Natural killer cell (primary cell): Measurements from ENCODE around the gene PCGF3. TPM values are rescaled to one million over a fixed set of nuclear protein-coding genes. Genes with fewer than 3 reads are reported as not detected.
A peak's percentile ranks its signal among the peaks of the same experiment; 100 is the strongest.
"Not testable (repeated sequence)": the region's sequence is repeated elsewhere in the genome, so short reads cannot be mapped to it uniquely, and the experiment has no call there.

Experiments used
- ATAC-seq, 3 donors: fragments of 150-1000 bp in 2 of 3; fragments of 200-7000 bp in 1 of 3; cut with Tn5 transposase; 1 replicate in 1 of 3; 2 replicates in 2 of 3; pipeline ENCODE4 v1.10.0; 2021; ENCODE audit warnings: mild to moderate bottlenecking in 2 of 3, moderate library complexity in 2 of 3
- DNase-seq, 2 donors: peaks; one replicate each; pipeline versions ENCODE4 v3.0.0 to v3.0.0-alpha.2; 2013 to 2021; ENCODE audit warnings: mixed read lengths in 1 of 2
- H3K27ac ChIP-seq: one replicate; pipeline ENCODE4 v1.5.1; 2013; ENCODE audit warnings: mild to moderate bottlenecking, low read length
- H3K27me3 ChIP-seq: one replicate; pipeline ENCODE4 v1.6.1; 2013; ENCODE audit warnings: low read length; ENCODE audit not compliant: control insufficient read depth, insufficient read depth
- H3K36me3 ChIP-seq: one replicate; pipeline ENCODE4 v1.6.1; 2013; ENCODE audit warnings: low read length; ENCODE audit not compliant: control insufficient read depth, insufficient read depth
- H3K4me1 ChIP-seq: one replicate; pipeline ENCODE4 v1.6.1; 2013; ENCODE audit warnings: low read length; ENCODE audit not compliant: control insufficient read depth, insufficient read depth
- H3K4me3 ChIP-seq: one replicate; pipeline ENCODE4 v1.5.1; 2013; ENCODE audit warnings: low read length
- H3K9me3 ChIP-seq: one replicate; pipeline ENCODE4 v1.6.1; 2013; ENCODE audit warnings: low read length; ENCODE audit not compliant: control insufficient read depth, insufficient read depth
- H3K27ac Mint-ChIP-seq, 2 donors: one replicate each; pipeline ENCODE4 v1.8.0; 2022; ENCODE audit warnings: mild to moderate bottlenecking in 2 of 2, mixed read lengths in 2 of 2, moderate library complexity in 1 of 2
- H3K27me3 Mint-ChIP-seq, 2 donors: one replicate each; pipeline ENCODE4 v1.8.0; 2022; ENCODE audit warnings: low read depth in 2 of 2, mixed read lengths in 2 of 2
- H3K36me3 Mint-ChIP-seq: one replicate; pipeline ENCODE4 v1.8.0; 2022; ENCODE audit warnings: mixed read lengths
- H3K4me1 Mint-ChIP-seq, 2 donors: one replicate each; pipeline ENCODE4 v1.8.0; 2022; ENCODE audit warnings: mixed read lengths in 2 of 2
- H3K4me3 Mint-ChIP-seq: one replicate; pipeline ENCODE4 v1.8.0; 2022; ENCODE audit warnings: mild to moderate bottlenecking, moderate library complexity, mixed read lengths
- H3K9me3 Mint-ChIP-seq, 2 donors: one replicate each; pipeline ENCODE4 v1.8.0; 2022; ENCODE audit warnings: mixed read lengths in 2 of 2
- CTCF ChIP-seq: fragments of 200-600 bp; IDR thresholded peaks from one replicate; pipeline ENCODE4 v1.8.0; 2022; ENCODE audit warnings: antibody characterized with exemption
- WGBS: methylation state at CpG from one replicate; pipeline ENCODE4 v1.1.7; 2013; ENCODE audit warnings: missing lambda C conversion rate; ENCODE audit not compliant: insufficient coverage; 5-methylcytosine and 5-hydroxymethylcytosine counted together
- intact Hi-C: fragments of 100-400 bp; cut with micrococcal nuclease; formaldehyde crosslinking; loops from one replicate; pipeline ENCODE4 v1.14.2; 2022
- total RNA-seq, 4 donors: library from RNA; stranded (reverse); fragments of 120-200 nt in 1 of 4; gene quantifications; one replicate each; pipeline versions ENCODE4 v1.2.3 to v1.2.4, GENCODE V29; 2013 to 2022

PCGF3 gene
- total RNA-seq, 3 donors from 2014 or later (not counting 1 experiment from before 2014, with no cell fraction given): 71.2 to 101 (median 97.2) TPM

DNA sequence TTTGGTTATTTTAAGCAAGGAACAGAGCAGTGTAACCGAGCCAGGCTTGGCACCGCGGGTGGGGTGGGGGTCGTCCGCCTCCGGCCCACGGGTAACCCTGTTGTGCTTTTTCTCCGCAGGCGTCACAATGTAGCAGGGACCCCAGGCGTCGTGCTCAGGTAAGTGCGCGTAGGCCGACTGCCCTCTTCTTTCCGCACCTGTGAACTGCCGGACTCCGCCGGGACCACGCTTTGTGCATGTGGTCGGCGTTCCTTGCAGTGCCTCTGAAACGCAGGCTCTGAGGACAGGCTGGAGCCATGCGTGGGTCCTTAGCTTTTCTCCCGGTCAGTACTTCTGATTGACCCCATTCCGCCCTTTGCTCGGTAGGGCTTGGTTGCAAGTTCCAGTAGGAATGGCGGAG lies 24.9 kb downstream of the PCGF3 start:
- Mint-ChIP-seq H3K36me3 (no peaks in the 10 kb centered on the region), H3K27me3 (no peaks in the 10 kb centered on the region), H3K9me3 (no peaks in the 10 kb centered on the region), H3K4me1 (peaks cover 17 to 19% of the 10 kb centered on the region in 2 donors), H3K4me3 (no peak overlapping the region), H3K27ac (no peak overlapping the region)
- ATAC-seq (peak in 1 of 3 donors; percentile 13), DNase-seq (no peak)
- H3K4me1 ChIP-seq: no peaks in the 10 kb centered on the region
- no peak overlapping the region for H3K4me3 ChIP-seq
- intact Hi-C loops: no loop called here
- no peak overlapping the region for H3K27ac ChIP-seq
- no peaks in the 10 kb centered on the region for H3K9me3 ChIP-seq
- peaks cover 34% of the 10 kb centered on the region for H3K36me3 ChIP-seq
- no peaks in the 10 kb centered on the region for H3K27me3 ChIP-seq
- 98% methylated on average over 27 of the region's 27 CpGs for WGBS
- no peak for TF ChIP-seq CTCF

DNA sequence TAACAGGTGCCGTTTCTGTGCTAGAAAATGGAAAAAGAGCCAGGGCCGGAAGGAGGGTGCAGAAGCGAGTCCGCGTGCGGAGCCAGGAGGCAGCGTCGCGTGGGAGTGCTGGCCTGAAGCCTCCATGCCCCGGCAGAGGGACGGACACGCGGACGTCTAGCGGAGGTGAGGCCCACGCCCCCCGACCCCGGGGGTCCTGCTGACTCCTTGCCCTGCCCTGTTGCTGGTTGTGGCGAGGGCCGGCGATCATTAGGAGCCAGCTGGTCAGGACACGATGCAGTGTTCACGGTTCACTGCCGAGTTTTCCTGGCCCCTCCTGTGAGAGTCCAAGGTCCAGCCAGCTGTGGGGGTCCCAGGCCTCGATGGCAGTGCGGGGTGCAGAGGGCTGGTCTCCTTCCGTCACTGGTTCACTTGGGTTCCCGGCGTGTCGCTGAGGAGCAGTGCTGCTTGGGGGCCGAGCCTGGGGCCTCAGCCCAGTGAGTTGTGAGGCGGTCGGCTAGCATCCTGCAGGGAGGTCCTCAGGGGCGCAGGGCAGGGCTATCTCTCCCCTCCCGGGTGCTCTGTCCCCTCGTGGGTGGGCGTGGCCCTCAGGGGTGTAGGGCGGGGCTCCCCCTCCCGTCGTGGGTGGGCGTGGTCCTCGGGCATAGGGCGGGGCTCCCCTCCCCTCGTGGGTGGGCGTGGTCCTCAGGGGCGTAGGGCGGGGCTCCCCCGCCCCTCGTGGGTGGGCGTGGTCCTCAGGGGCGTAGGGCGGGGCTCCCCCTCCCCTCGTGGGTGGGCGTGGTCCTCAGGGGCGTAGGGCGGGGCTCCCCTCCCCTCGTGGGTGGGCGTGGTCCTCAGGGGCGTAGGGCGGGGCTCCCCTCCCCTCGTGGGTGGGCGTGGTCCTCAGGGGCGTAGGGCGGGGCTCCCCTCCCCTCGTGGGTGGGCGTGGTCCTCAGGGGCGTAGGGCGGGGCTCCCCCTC lies 25.6 kb downstream of the PCGF3 start:
- H3K27ac ChIP-seq, H3K4me1 ChIP-seq, H3K4me3 Mint-ChIP-seq, H3K9me3 Mint-ChIP-seq, H3K27me3 ChIP-seq, DNase-seq, H3K9me3 ChIP-seq, H3K27me3 Mint-ChIP-seq, H3K4me3 ChIP-seq, H3K36me3 Mint-ChIP-seq, H3K27ac Mint-ChIP-seq, intact Hi-C loops: not testable (repeated sequence)
- peaks cover 37% of the 10 kb centered on the region for H3K36me3 ChIP-seq
- WGBS: 95% methylated on average over 43 of the region's 68 CpGs
- H3K4me1 Mint-ChIP-seq: peaks cover 16 to 17% of the 10 kb centered on the region in 2 donors
- peak in 1 of 3 donors; percentile 25 for ATAC-seq

DNA sequence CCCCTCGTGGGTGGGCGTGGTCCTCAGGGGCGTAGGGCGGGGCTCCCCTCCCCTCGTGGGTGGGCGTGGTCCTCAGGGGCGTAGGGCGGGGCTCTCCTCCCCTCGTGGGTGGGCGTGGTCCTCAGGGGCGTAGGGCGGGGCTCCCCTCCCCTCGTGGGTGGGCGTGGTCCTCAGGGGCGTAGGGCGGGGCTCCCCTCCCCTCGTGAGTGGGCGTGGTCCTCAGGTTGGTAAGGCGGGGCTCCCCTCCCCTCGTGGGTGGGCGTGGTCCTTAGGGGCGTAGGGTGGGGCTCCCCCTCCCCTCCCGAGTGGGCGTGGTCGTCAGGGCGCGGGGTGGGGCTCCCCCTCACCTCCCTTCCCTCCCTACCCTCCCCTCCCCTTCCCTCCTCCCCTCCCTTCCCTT lies 26.3 kb downstream of the PCGF3 start:
- DNase-seq, H3K27me3 Mint-ChIP-seq, ATAC-seq: not testable (repeated sequence)

GRCh38 chr4:732486-732885 lies 26.9 kb downstream of the PCGF3 start:
- no peak overlapping the region for H3K4me3 Mint-ChIP-seq
- no peak for TF ChIP-seq CTCF
- intact Hi-C loops: no loop called here
- Histone ChIP-seq H3K27me3 (no peaks in the 10 kb centered on the region), H3K4me1 (no peaks in the 10 kb centered on the region), H3K36me3 (peaks cover 39% of the 10 kb centered on the region), H3K4me3 (no peak overlapping the region), H3K9me3 (no peaks in the 10 kb centered on the region), H3K27ac (no peak overlapping the region)
- WGBS: 93% methylated on average over 20 of the region's 20 CpGs
- peaks cover 5 to 7% of the 10 kb centered on the region in 2 donors for H3K4me1 Mint-ChIP-seq
- H3K36me3 Mint-ChIP-seq: no peaks in the 10 kb centered on the region
- ATAC-seq (no peak), DNase-seq (no peak)
- H3K27ac Mint-ChIP-seq: no peak overlapping the region
- no peaks in the 10 kb centered on the region for H3K27me3 Mint-ChIP-seq
- no peaks in the 10 kb centered on the region for H3K9me3 Mint-ChIP-seq

More for the DNA sequence above, 26.3 kb downstream of the PCGF3 start:
- intact Hi-C loops, H3K4me1 ChIP-seq, H3K4me3 ChIP-seq, H3K4me3 Mint-ChIP-seq, H3K4me1 Mint-ChIP-seq, H3K36me3 Mint-ChIP-seq, H3K9me3 ChIP-seq, H3K9me3 Mint-ChIP-seq, H3K27ac ChIP-seq, H3K27me3 ChIP-seq, H3K27ac Mint-ChIP-seq: not testable (repeated sequence)
- WGBS: 90% methylated on average over 6 of the region's 27 CpGs
- H3K36me3 ChIP-seq: peaks cover 37% of the 10 kb centered on the region
